Fibroblast of the aortic adventitia (primary cell): ENCODE measurements around the gene AP1S3. TPM values are rescaled to one million over a fixed set of nuclear protein-coding genes. Genes with fewer than 3 reads are reported as not detected.
"Not testable (repeated sequence)": the region's sequence is repeated elsewhere in the genome, so short reads cannot be mapped to it uniquely, and the experiment has no call there.

Source experiments
- DNase-seq: peaks from one replicate; pipeline ENCODE4 v3.0.0-alpha.2; 2010; ENCODE audit warnings: low read depth
- H3K4me3 ChIP-seq: 2 replicates; pipeline ENCODE4 v1.5.1; 2011; ENCODE audit warnings: low read depth, mild to moderate bottlenecking, control low read depth, low read length, moderate library complexity
- CTCF ChIP-seq: IDR thresholded peaks from 2 replicates; pipeline ENCODE4 v1.5.1; 2011; ENCODE audit warnings: mild to moderate bottlenecking, low read length, control low read depth, inconsistent platforms; ENCODE audit not compliant: insufficient read depth
- total RNA-seq: library from RNA; depleted of rRNA; stranded (reverse); fragments of >200 nt; gene quantifications from 2 replicates; pipeline ENCODE4 v1.2.3, GENCODE V29; 2012; ENCODE audit warnings: low replicate concordance

AP1S3 gene
- total RNA-seq, 1 donor = 8.1 TPM

- H3K4me3 ChIP-seq = no peak overlapping the region
- TF ChIP-seq CTCF = peak; percentile 63
- peak; percentile 71 for DNase-seq
These were observed 39.3 kb downstream of the AP1S3 start for GRCh38 chr2:223797811-223798721.

DNA sequence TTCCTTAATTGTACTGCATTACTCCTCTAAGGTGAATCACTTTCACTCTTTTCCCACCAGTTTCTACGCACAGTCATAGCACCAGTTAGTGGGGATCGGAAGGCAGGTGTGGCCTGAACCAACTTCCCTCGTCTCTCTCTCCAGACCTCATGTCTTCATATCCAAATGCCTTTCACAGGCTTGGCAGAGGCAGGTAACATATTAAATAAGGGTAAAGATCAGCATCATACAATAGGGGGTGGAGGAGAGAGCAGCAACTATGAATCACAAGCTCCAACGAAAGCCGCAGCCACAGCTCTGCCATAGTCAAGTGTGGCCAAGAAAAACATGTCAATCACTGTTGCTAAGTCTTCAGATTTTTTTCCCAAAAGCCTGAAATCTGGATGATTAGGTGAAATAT lies 40.3 kb downstream of the AP1S3 start:
- no peak overlapping the region for H3K4me3 ChIP-seq
- DNase-seq = peak; percentile 80
- TF ChIP-seq CTCF = no peak

GRCh38 chr2:223789423-223789822 lies 48.0 kb downstream of the AP1S3 start:
- H3K4me3 ChIP-seq = no peak overlapping the region
- no peak for DNase-seq
- TF ChIP-seq CTCF = no peak

- no peak overlapping the region for H3K4me3 ChIP-seq
- DNase-seq = no peak
- TF ChIP-seq CTCF = no peak
These were observed 48.6 kb downstream of the AP1S3 start for GRCh38 chr2:223788826-223789225.

- not testable (repeated sequence) for H3K4me3 ChIP-seq, DNase-seq
These were observed 49.3 kb downstream of the AP1S3 start for GRCh38 chr2:223788106-223788505.

DNA sequence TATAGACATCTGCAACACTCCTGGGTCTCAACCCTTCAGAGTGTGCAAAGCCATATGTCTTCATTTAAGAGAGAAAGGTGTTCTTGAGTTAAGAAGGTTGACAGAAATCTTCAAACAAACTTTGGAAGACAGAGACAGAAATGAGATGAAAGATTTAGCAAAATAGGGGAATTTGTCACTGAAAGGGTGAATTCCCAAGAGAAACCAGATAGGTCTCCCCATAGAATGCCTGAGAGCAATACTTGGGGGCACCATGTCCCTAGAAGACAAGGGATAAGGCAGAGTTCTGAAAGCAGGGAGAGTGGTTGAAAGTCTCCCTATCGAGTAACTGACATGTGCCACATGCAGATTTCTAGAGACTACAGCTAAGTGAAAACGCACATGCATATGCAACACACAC lies 50.0 kb downstream of the AP1S3 start:
- H3K4me3 ChIP-seq = no peak overlapping the region
- no peak for DNase-seq
- TF ChIP-seq CTCF = no peak

DNA sequence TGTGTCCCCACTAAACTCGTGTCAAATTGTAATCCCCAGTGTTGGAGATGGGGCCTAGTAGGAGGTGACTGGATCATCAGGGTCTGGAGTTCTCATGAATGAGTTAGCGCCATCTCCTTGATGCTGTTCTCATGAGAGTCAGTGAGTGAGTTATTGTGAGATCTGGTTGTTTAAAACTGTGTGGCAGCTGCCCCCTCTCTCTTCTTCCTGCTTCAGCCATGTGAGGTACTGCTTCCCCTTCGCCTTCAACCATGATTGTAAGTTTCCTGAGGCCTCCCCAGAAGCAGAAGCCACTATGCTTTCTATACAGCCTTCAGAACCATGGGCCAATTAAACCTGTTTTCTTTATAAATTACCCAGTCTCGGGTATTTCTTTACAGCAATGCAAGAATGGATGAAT lies 50.4 kb downstream of the AP1S3 start:
- no peak for DNase-seq
- no peak overlapping the region for H3K4me3 ChIP-seq
- TF ChIP-seq CTCF = no peak
